Measurements from ENCODE around the gene KCNK15. TPM values are rescaled to one million over a fixed set of nuclear protein-coding genes. Genes with fewer than 3 reads are reported as not detected.

The KCNK15 gene
- total RNA-seq, 1 experiment from 2014 or later, result 1.4 TPM

- Mint-ChIP-seq H3K4me3 (ENCODE audit: unreplicated experiment) (peak overlapping the region; percentile 39), H3K27me3 (ENCODE audit: insufficient read depth, unreplicated experiment) (peaks cover 47% of the 10 kb centered on the region), H3K4me1 (ENCODE audit: insufficient read depth, unreplicated experiment) (peaks cover 20% of the 10 kb centered on the region), H3K9me3 (ENCODE audit: unreplicated experiment) (no peaks in the 10 kb centered on the region), H3K27ac (ENCODE audit: low read depth, unreplicated experiment) (peak overlapping the region; percentile 77), H3K36me3 (ENCODE audit: insufficient read depth, unreplicated experiment) (no peaks in the 10 kb centered on the region)
- CTCF ChIA-PET, result interaction anchor here (0.6 to 5.8 kb wide), 60 partner anchors 9 to 573 kb away, joined by 3 to 102 read pairs (median 4); partner anchors contain the start of gene YWHAB
- peak; percentile 63 for TF ChIP-seq CTCF (IDR thresholded peaks at IDR 0.05; ENCODE audit: unreplicated experiment)
- DNase-seq (ENCODE audit: unreplicated experiment), result peak; percentile 98
- POLR2A ChIA-PET, result interaction anchor here (0.6 to 1.9 kb wide), 13 partner anchors 18 to 427 kb away, joined by 3 to 7 read pairs (median 3); partner anchors contain the start of genes PI3 and YWHAB
- intact Hi-C loops (cut with micrococcal nuclease), result loop anchor here (1.0 kb wide), 1 partner anchor 120 kb away; no protein-coding TSS in a partner anchor
- BruUV-seq (replicated peaks), result no TSS peak
Observed at GRCh38 chr20:44747166-44748004, 1.7 kb downstream of the KCNK15 start.

- intact Hi-C loops (cut with micrococcal nuclease), result no loop called here
- Mint-ChIP-seq H3K36me3 (ENCODE audit: insufficient read depth, unreplicated experiment) (no peaks in the 10 kb centered on the region), H3K4me3 (ENCODE audit: unreplicated experiment) (no peak overlapping the region), H3K4me1 (ENCODE audit: insufficient read depth, unreplicated experiment) (peaks cover 20% of the 10 kb centered on the region), H3K27ac (ENCODE audit: low read depth, unreplicated experiment) (no peak overlapping the region), H3K27me3 (ENCODE audit: insufficient read depth, unreplicated experiment) (peaks cover 41% of the 10 kb centered on the region), H3K9me3 (ENCODE audit: unreplicated experiment) (no peaks in the 10 kb centered on the region)
- ChIA-PET CTCF (interaction anchor here (0.6 to 5.8 kb wide), 50 partner anchors 10 to 276 kb away, joined by 3 to 102 read pairs (median 5); partner anchors contain the start of gene YWHAB), POLR2A (interaction anchor here (0.6 to 1.9 kb wide), 7 partner anchors 18 to 219 kb away, joined by 3 to 7 read pairs (median 5); partner anchors contain the start of gene YWHAB)
- no peak for DNase-seq (ENCODE audit: unreplicated experiment)
- BruUV-seq (replicated peaks), result no TSS peak
- TF ChIP-seq CTCF (IDR thresholded peaks at IDR 0.05; ENCODE audit: unreplicated experiment), result no peak
Observed at GRCh38 chr20:44748005-44748370, 2.3 kb downstream of the KCNK15 start.

- POLR2A ChIA-PET, result no interaction called here
- intact Hi-C loops (cut with micrococcal nuclease), result no loop called here
- Mint-ChIP-seq H3K4me3 (ENCODE audit: unreplicated experiment) (no peak overlapping the region), H3K27me3 (ENCODE audit: insufficient read depth, unreplicated experiment) (peaks cover 18% of the 10 kb centered on the region), H3K36me3 (ENCODE audit: insufficient read depth, unreplicated experiment) (no peaks in the 10 kb centered on the region), H3K4me1 (ENCODE audit: insufficient read depth, unreplicated experiment) (peaks cover 16% of the 10 kb centered on the region), H3K27ac (ENCODE audit: low read depth, unreplicated experiment) (no peak overlapping the region), H3K9me3 (ENCODE audit: unreplicated experiment) (no peaks in the 10 kb centered on the region)
- TF ChIP-seq CTCF (IDR thresholded peaks at IDR 0.05; ENCODE audit: unreplicated experiment), result no peak
- no TSS peak for BruUV-seq (replicated peaks)
- DNase-seq (ENCODE audit: unreplicated experiment), result no peak
- CTCF ChIA-PET, result interaction anchor here (1.3 to 5.8 kb wide), 4 partner anchors 18 to 118 kb away, joined by 3 to 102 read pairs (median 38); no protein-coding TSS in a partner anchor
Observed at GRCh38 chr20:44750081-44750805, 4.6 kb downstream of the KCNK15 start.

Data from MCF 10A (cell line).